Activated CD8-positive, alpha-beta memory T cell treated with anti-CD3 and anti-CD28 coated beads, Interleukin-2, amount 50 U/mL, for 4 hours (primary cell): ENCODE results near the gene SHFL.

Source experiments
- DNase-seq: peaks from one replicate; pipeline ENCODE4 v3.0.0-alpha.2; 2020

SHFL gene

GRCh38 chr19:10110076-10110971 lies 24.2 kb downstream of the SHFL start:
- no peak for DNase-seq

DNA sequence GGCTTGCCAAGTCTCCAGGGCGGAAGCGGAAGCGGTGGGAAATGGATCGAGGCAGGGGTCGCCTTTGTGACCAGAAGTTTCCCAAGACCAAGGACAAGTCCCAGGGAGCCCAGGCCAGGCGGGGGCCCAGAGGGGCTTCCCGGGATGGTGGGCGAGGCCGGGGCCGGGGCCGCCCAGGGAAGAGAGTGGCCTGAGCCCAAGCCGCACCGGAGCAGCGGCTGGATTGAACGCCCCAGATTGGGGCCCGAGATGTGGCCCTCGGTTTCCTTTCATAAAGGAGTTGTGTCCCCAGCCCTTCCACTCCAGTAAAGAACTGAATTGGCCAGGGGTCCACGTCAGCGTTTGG lies 24.8 kb downstream of the SHFL start:
- DNase-seq = no peak

DNA sequence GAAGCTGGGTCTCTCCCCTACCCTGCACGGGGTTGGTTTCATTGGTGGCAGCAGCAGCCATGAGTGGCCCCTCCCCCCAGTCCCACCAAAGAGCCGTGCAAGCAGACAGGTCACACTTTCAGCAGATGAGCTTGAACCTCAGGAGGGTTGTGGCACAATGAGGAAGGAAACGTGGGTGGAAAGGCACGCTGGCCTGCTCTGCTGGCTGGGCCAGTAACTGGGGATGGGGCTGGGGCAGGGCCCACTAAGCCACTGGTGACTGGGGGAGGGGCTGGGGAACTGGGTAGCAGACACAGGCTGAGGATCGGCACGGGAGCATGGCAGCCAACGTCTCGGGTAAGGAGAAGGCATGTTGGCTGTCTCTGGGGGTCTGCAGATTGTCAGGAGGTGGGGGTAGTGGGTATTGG lies 25.3 kb downstream of the SHFL start, which contains the start of gene P2RY11:
P2RY11 (plus strand) TSS at position 289 of the 407 bp plus-strand sequence; CDS start at position 318, 29 bp downstream.
- DNase-seq = no peak

GRCh38 chr19:10112037-10112761 lies 26.1 kb downstream of the SHFL start:
- DNase-seq = peak; percentile 60

DNA sequence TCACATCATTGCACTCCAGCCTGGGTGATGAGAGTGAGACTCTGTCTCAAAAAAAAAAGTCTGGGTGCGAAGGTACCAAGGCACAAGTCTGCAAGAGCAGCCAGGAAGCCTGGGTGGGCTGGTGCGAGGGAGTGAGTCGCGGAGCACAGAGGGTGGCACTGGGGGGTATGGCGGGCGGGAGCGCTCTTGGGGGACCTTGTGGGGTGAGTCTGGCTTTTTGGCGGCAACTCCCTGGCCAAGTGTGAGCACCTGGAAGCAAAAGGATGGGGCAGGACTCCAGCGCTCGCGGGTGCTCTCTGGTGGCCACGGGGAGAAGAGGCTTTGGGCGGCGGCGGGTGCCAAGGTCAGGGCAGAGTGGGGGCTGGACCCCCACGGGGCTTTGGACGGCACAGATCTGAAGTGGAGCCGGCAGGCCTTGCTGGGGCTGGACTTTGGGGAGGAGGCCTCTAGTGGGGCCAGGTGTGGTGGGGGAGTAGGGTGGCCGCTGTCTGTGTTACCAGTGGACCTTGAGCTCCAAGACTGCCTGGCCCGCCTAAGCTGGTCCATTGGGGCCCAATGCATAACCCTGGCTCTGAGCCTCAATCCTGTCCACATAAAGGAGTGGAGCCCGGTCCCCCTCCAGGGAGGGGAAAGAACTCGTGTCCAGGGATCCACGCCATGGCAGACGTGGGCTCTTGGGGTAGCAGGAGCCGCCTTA lies 26.9 kb downstream of the SHFL start:
- peak; percentile 75 for DNase-seq

DNA sequence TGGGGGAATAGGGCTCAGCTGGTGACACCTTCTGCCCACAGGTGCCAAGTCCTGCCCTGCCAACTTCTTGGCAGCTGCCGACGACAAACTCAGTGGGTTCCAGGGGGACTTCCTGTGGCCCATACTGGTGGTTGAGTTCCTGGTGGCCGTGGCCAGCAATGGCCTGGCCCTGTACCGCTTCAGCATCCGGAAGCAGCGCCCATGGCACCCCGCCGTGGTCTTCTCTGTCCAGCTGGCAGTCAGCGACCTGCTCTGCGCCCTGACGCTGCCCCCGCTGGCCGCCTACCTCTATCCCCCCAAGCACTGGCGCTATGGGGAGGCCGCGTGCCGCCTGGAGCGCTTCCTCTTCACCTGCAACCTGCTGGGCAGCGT lies 27.5 kb downstream of the SHFL start:
- DNase-seq = peak; percentile 42

DNA sequence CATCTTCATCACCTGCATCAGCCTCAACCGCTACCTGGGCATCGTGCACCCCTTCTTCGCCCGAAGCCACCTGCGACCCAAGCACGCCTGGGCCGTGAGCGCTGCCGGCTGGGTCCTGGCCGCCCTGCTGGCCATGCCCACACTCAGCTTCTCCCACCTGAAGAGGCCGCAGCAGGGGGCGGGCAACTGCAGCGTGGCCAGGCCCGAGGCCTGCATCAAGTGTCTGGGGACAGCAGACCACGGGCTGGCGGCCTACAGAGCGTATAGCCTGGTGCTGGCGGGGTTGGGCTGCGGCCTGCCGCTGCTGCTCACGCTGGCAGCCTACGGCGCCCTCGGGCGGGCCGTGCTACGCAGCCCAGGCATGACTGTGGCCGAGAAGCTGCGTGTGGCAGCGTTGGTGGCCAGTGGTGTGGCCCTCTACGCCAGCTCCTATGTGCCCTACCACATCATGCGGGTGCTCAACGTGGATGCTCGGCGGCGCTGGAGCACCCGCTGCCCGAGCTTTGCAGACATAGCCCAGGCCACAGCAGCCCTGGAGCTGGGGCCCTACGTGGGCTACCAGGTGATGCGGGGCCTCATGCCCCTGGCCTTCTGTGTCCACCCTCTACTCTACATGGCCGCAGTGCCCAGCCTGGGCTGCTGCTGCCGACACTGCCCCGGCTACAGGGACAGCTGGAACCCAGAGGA lies 28.0 kb downstream of the SHFL start:
- no peak for DNase-seq

GRCh38 chr19:10114651-10115391 lies 28.7 kb downstream of the SHFL start:
- DNase-seq = peak; percentile 29

GRCh38 chr19:10115392-10116084 lies 29.4 kb downstream of the SHFL start:
- DNase-seq = no peak

GRCh38 chr19:10116085-10116865 lies 30.2 kb downstream of the SHFL start:
- DNase-seq = no peak

DNA sequence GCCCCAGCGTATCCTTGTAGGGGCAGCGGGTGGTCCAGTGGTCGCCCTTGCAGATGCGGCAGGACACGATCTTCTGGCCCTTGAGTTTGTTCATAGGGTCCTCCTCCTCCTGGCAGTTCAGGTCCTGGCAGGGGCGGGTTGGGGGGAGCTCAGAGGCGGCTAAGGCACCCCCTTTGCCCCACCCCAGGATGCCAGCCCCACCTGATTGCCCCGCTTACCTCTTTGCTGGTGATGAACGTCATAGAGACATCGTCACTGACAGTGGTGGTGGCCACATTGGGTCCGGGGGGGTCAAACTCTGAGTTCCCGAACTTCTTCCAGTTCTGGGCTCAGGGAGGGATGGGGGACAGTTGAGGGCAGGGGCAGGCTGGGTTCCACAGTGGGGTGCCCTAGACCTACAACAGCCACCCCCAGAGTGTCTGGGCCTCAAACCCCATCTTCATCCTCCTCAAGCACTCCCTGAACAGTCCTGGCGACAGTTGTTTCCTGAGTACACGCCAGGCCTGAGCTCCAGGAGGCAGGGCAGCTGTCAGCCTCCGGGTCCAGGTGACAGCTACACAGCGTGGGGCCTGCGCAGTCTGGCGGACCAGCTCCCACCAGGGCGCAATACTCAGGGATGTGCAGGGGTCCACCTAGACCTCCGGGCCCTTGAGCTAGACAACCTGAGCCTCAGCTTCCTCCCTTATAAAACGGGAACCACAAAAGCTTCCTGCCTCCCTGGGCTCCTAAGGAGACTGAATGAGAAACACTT lies 30.9 kb downstream of the SHFL start:
- no peak for DNase-seq

- no peak for DNase-seq
These were observed 32.8 kb downstream of the SHFL start for GRCh38 chr19:10118960-10119359.

DNA sequence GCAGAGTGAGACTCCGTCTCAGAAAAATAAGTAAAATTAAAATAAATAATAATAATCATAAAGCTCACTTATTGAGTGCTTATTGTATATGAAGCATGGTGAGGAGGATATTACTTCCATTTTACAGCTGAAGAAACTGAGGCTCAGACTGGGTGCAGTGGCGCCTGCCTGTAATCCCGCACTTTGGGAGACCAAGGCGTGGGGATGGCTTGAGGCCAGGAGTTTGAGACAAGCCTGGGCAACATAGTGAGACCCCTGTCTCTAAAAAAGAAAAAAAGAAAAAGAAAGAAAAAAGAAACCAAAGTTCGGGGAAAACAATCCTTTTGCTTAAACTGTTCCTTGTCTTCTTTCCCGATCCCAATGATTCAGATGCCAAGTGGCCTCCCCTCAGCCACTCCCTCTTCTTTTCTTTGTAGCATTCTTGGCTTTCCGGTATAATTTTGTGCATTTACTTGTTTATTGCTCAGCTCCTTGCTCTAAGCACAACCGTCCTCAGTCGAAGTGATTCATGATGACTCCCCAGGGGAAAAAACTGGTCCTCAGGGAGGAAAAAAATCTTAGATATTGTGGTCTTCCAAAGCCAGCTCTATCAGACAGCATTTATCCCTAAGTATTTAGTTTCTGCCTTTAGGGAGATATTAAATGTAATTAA lies 34.5 kb downstream of the SHFL start:
- DNase-seq = no peak

DNA sequence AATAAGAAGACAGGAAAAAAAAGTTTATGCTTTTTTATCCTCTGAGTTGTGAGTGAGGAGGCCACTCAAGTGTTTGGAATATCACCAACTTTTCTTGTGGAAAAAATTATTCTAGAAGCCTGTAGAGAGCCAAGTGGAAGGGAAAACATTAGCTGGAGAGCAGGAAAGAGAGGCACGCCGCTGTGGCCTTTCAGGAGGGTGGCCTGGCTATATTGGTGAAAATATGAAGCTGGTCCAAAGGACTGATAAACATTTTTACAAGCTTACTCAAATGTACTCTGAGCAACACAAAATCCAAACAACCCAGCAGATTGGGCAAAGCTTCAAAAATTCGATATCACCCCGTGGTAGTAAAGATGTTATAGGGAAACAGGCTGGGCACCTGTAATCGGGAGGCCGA lies 35.9 kb downstream of the SHFL start:
- no peak for DNase-seq

GRCh38 chr19:10124429-10124828 lies 38.3 kb downstream of the SHFL start:
- DNase-seq = no peak

DNA sequence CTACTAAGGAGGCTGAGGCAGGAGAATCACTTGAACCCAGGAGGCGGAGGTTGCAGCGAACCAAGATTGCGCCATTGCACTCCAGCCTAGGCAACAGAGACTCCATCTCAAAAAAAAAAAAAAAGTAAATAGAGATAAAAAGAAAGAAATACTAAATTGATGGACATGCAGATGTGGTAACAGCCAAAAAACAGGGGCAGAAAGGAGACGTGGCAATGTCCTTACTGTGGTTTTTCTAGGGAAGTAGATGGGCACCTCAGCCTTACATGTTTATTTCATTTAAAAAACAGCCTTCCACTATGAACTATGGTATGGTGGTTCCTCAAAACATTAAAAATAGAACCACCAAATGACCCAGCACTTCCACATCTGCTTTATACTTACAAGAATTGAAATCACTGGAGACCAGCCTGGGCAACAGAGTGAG lies 40.1 kb downstream of the SHFL start:
- no peak for DNase-seq

- no peak for DNase-seq
These were observed 46.8 kb downstream of the SHFL start for GRCh38 chr19:10132905-10133304.

- DNase-seq = no peak
These were observed 47.5 kb downstream of the SHFL start for GRCh38 chr19:10133596-10133995.

- no peak for DNase-seq
These were observed 47.9 kb downstream of the SHFL start for GRCh38 chr19:10134040-10134439.
